Midbrain (tissue), 1 donor: Measurements from ENCODE around the gene GMDS.
A peak's percentile ranks its signal among the peaks of the same experiment; 100 is the strongest.

ENCODE experiments used
- DNase-seq: peaks from one replicate; lab custom pipeline; 2025; lab: John Stamatoyannopoulos, UW

The GMDS gene

GRCh38 chr6:1601158-1602048 is 644.0 kb downstream of the GMDS start:
- no peak for DNase-seq

DNA sequence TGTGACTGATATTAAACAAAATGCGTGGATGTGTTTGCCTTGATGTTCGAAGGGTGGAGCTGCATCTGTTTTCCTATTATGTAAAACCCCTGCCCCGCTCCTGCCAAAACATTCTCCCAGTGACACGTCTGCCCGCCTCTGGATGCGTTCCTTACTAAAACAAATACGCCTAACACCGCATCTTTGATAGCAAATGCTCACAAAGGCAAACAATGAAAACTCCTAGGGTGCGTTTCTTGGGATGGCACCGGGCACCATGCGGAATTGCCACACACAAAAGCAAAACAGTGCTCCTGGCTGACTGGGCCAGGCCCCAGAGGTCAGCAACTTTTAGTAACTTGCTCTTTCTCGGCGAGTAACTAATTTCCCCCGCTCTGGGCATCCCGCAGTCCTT is 644.6 kb downstream of the GMDS start:
- DNase-seq, result no peak

DNA sequence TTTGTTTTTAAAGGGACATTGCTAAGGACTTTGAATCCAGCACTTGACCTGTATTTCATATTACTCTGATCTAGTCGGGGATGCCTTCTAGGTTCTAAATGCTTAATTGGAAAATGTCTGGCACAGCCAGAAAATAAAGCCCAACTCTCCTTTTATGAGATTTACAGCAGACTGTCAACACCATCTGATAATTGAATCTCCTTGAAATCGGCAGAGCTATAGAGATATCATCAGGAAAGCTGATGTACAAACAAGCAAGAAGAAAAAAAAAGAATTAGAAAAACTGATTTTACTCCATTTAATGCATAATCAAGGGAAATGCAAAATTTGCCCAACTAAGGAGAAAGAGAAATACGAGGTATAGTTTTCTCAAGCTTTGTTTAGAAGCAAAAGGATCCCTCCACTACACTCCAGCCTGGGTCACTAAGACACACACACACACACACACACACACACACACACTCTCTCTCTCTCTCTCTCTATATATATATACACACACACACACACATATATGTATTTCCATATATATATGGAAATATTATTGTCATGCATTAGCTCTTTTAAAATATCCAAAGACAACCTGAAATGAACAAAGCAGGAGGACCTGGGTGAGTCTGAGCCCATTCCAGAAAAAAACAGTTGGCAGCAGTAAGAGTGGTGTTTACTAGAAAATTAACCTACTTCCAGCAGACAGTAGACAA is 645.2 kb downstream of the GMDS start:
- no peak for DNase-seq

DNA sequence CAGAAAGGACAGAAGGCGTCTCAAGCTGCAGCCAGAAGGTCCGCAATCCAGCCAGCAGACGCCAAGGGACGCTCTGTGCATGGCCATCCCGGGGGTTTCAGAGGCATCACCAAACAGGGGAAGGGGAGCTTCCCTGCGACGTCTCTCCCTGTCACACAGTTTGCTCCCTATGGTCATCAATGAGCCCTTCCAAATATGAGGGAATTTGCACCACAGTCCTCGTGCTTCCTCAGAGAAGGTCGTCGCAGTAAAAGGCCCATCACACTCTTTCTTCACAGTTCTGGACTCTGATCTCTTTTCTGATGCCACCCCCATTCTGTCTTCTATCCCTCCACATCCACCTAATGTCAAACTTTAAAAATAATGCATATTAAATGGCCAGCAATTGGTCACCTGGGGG is 645.9 kb downstream of the GMDS start:
- DNase-seq, result no peak

DNA sequence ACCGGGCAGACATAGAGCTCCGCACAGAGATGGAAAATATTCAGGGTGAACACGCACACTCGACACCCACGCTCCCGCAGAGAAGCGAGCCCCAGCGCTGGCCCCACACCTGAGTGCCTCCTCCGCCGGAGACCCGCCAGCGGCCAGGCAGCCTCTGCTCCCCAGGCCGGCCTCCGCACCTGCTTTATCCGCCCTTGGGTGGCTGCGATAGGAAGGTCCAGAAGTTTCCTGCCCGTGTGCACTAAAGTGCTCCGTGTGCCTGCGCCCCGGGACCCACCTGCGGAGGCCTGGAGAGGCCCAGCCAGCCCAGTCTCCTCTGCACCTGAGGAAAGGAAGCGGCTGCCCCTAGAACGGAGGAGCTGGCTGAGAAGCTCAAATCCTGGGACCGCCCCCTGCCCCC is 646.5 kb downstream of the GMDS start:
- no peak for DNase-seq

DNA sequence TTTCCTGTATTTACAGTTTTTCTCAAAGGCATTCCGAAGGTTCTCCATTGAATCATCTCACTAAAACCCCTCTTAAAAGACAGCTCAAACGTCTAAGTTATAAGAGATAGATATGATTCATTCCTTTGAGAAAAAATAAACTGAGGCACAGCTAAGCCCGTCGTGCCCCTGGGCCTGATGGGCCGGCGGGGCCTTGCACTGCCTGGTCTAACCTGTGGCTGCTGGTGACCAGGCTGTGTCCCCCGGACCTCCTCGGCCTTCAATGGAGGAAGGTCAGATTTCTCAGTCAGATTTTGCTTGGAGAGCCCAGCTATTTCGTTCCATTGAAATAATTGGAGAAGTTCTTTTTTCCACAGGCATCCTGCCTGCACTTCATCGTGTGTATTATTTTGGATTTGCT is 647.0 kb downstream of the GMDS start:
- DNase-seq, result no peak

- DNase-seq, result no peak
Observed at GRCh38 chr6:1597924-1598323, 647.5 kb downstream of the GMDS start.

GRCh38 chr6:1597121-1597744 is 648.2 kb downstream of the GMDS start:
- DNase-seq, result no peak

DNA sequence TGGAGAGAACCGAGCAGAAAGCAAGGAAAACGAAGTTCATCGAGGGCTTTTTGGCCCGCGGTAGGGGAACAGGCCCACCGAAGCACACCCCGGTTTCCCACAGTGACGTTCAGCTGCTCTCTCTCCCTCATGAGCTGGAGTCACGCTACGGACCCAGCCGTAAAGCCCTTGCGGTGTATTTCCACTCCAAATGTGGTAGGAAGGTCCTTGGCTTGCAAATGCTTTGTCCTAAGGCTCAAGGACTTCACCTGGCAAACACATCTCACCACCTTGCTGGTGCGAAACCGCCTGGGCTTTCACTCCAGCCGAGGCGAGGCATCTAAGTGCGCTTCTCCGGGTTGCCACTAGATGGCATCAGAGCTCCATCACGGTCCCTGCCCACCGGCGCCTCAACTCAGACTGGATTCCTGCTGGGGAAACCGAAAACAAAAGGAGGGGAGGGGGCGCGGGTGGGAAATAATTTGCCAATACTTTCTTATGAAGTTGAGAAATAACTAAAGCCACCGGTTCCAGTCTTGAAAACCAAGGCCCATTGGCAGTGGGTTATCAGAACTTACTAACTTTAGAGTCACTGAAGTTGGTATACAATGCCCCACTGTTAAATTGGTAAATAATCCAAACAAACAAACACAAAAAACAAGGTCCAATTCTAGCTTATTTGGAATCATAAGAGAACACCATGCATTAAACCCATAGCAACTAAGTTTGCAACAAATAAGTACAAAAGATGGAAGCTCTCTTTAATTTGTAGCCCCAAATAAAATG is 649.1 kb downstream of the GMDS start:
- peak; percentile 56 for DNase-seq

DNA sequence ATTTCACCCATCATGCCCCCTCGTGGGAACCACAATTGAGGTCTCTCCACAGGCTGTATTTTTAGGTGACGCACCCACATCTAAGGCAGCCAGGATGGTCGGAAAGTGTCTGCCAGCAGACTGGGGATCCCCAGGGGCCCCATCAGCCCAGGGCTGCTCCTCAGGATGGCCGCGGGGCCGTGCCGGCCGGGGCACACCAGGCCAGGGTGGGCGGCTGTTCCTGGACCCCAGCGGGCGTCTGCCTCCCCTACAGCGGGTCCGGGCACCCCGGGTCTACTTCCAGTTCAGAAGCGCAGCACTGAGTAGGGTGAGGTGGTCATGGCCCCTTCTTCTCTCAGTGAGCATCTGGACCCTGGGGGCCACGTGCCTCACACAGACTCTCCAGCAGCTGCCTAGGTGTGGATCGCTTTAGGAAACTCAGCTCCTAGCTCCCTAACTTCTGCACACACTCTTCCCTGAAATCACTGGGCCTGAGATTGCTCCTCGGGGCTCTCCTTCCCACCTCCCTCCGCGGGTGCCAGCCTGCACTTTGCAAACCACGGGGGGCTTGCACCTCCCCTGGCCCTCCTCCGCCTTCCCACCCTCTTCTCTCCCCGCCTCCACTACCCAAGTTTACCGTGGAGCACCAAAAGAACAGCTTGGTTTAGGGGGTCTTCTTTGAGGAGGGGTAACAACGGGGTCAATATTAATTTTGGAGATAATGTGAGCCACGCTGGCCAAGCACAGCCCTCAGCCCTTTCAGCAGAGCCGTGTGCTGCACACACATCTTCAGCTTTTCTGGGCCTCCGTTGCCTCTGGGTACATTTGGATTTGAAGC is 649.9 kb downstream of the GMDS start:
- no peak for DNase-seq

GRCh38 chr6:1594445-1595200 is 650.8 kb downstream of the GMDS start:
- DNase-seq, result no peak

- no peak for DNase-seq
Observed at GRCh38 chr6:1593958-1594314, 651.5 kb downstream of the GMDS start.

GRCh38 chr6:1593286-1593957 is 652.0 kb downstream of the GMDS start:
- DNase-seq, result no peak

DNA sequence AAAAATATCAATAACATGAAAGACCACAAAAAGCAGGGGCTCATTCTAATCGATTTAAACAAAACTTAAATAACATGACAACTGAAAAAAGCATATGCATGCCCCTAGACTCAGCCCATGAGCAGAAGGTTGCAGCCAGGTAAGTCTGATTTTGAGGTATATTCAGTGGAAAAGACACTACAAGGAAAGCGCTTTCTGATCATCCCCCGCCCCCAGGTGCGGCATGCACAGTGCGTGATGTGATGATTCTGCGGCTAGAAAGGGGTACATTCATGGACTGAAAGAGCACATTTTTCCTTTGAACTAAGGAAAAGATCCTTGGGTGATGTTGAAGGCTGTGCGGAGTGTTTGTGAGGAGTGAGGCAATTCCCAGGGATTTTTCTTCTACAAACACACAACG is 652.6 kb downstream of the GMDS start:
- DNase-seq, result no peak

GRCh38 chr6:1591926-1592325 is 653.5 kb downstream of the GMDS start:
- no peak for DNase-seq

DNA sequence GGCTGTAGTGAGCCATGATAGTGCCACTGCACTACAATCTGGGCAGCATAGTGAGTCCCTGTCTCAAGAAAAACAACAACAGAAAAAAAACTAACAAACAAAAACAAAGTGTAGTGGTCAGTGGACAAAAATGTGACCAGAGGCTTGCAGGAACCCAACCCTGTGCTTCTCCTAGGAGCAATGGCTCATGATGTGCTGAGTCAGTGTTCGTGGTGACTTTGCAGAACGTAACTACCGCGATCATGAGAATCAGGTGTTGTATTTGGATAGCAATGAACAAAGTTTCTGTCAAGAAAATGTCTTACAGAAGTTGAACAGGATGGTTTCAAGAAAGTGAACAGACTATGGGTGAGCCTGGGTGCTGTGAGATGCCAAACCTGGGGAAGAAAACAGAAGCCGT is 654.2 kb downstream of the GMDS start:
- no peak for DNase-seq

GRCh38 chr6:1590580-1590979 is 654.8 kb downstream of the GMDS start:
- DNase-seq, result no peak

GRCh38 chr6:1589208-1589607 is 656.2 kb downstream of the GMDS start:
- DNase-seq, result no peak

GRCh38 chr6:1587977-1588376 is 657.4 kb downstream of the GMDS start:
- DNase-seq, result no peak

DNA sequence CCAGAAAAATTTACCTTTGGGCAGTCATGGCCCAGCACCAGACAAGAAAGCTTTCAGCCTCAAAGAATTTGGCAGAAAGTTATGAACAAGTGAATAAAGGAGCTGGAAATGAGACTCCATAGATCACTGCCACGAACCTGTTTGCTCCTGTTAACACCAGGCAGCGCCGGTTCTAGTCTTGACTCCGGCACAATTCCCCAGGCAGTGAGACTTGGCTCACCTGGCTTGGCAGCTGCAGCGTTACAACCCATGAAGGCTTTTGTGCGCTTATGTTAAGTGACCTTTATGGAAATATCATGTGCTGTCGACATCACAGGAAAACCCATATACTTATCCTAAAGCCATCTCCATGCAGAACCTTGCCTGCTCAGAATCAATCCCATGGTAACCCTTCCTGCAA is 657.9 kb downstream of the GMDS start:
- DNase-seq, result no peak
